Amygdala (tissue), 56 donors: ENCODE measurements around the gene KLHL25.
"Not testable (repeated sequence)": the region's sequence is repeated elsewhere in the genome, so short reads cannot be mapped to it uniquely, and the experiment has no call there.

Experiments
- DNase-seq, 56 donors: peaks; one replicate each; lab custom pipeline; 2025; lab: John Stamatoyannopoulos, UW

The KLHL25 gene

GRCh38 chr15:85804481-85805170 lies 9.9 kb upstream of the KLHL25 start:
- no peak for DNase-seq

GRCh38 chr15:85802617-85803016 lies 7.9 kb upstream of the KLHL25 start:
- DNase-seq, result not testable (repeated sequence)

GRCh38 chr15:85800478-85801123 lies 5.9 kb upstream of the KLHL25 start:
- no peak for DNase-seq

GRCh38 chr15:85796371-85796770 lies 1.6 kb upstream of the KLHL25 start:
- DNase-seq, result not testable (repeated sequence)

GRCh38 chr15:85795337-85796305 lies 896 bp upstream of the KLHL25 start:
- no peak for DNase-seq

- DNase-seq, result peak in 10 of 56 donors; percentile 13 to 64 (median 49)
Measured at GRCh38 chr15:85793641-85794597, 806 bp downstream of the KLHL25 start.

GRCh38 chr15:85792912-85793590 lies 1.7 kb downstream of the KLHL25 start:
- DNase-seq, result no peak

GRCh38 chr15:85792102-85792731 lies 2.5 kb downstream of the KLHL25 start:
- no peak for DNase-seq

GRCh38 chr15:85789496-85789875 lies 5.2 kb downstream of the KLHL25 start:
- DNase-seq, result no peak

GRCh38 chr15:85788771-85789495 lies 5.8 kb downstream of the KLHL25 start:
- no peak for DNase-seq

GRCh38 chr15:85786781-85787114 lies 8.0 kb downstream of the KLHL25 start:
- DNase-seq, result no peak

GRCh38 chr15:85785887-85786780 lies 8.6 kb downstream of the KLHL25 start:
- DNase-seq, result peak in 1 of 56 donors; percentile 14

GRCh38 chr15:85782064-85782463 lies 12.7 kb downstream of the KLHL25 start:
- no peak for DNase-seq

- DNase-seq, result no peak
Measured at GRCh38 chr15:85781099-85781498, 13.6 kb downstream of the KLHL25 start.

GRCh38 chr15:85780225-85780985 lies 14.3 kb downstream of the KLHL25 start:
- no peak for DNase-seq

GRCh38 chr15:85779249-85779648 lies 15.5 kb downstream of the KLHL25 start:
- no peak for DNase-seq
